H1 (cell line): ENCODE data around the gene PTCH1. TPM values are rescaled to one million over a fixed set of nuclear protein-coding genes. Genes with fewer than 3 reads are reported as not detected.
A peak's percentile ranks its signal among the peaks of the same experiment; 100 is the strongest.

ENCODE experiments used
- CTCF ChIA-PET: fragments of 300-600 bp; sonication (Branson Sonifier 250); formaldehyde crosslinking; loops from one replicate; lab custom pipeline; 2021; ENCODE audit not compliant: partially characterized antibody; lab: Charles Lee
- POLR2A ChIA-PET: fragments of 300-600 bp; sonication (Branson Sonifier 250); formaldehyde crosslinking; loops from one replicate; lab custom pipeline; 2021; ENCODE audit warnings: inconsistent platforms; ENCODE audit not compliant: partially characterized antibody; lab: Charles Lee
- DNase-seq, 2 experiments: peaks; one replicate each; pipeline versions ENCODE4 v3.0.0 to v3.0.0-alpha.2; 2010 to 2022; ENCODE audit warnings: low spot score in 2 of 2, low read depth in 1 of 2, mixed read lengths in 1 of 2
- FAIRE-seq: peaks from 2 replicates; lab custom pipeline; 2011; peaks lifted over from hg19 to GRCh38; lab: Jason Lieb, UNC
- H2AFZ ChIP-seq: 2 replicates; pipeline ENCODE4 v1.8.1; 2012; ENCODE audit warnings: low read length, inconsistent platforms
- H2AK5ac ChIP-seq: 2 replicates; pipeline ENCODE4 v1.6.1; 2013; ENCODE audit warnings: low read depth, low read length
- H2BK120ac ChIP-seq: replicated peaks from 2 replicates; pipeline ENCODE3; 2013; ENCODE audit warnings: low read depth, low read length, inconsistent platforms
- H2BK12ac ChIP-seq: 2 replicates; pipeline ENCODE4 v1.6.1; 2013; ENCODE audit warnings: low read depth, low read length
- H2BK15ac ChIP-seq: 2 replicates; pipeline ENCODE4 v1.6.1; 2013; ENCODE audit warnings: low read length
- H2BK20ac ChIP-seq: 2 replicates; pipeline ENCODE4 v1.6.1; 2013; ENCODE audit warnings: low read length
- H2BK5ac ChIP-seq: 2 replicates; pipeline ENCODE4 v1.6.1; 2013; ENCODE audit warnings: low read depth, low read length
- H3K14ac ChIP-seq: 2 replicates; pipeline ENCODE4 v1.6.1; 2013; ENCODE audit warnings: inconsistent platforms; ENCODE audit not compliant: insufficient read length
- H3K18ac ChIP-seq: 2 replicates; pipeline ENCODE4 v1.6.1; 2013; ENCODE audit warnings: low read length; ENCODE audit errors: extremely low read depth
- H3K23ac ChIP-seq: 2 replicates; pipeline ENCODE4 v1.6.1; 2013; ENCODE audit warnings: inconsistent platforms; ENCODE audit not compliant: insufficient read length
- H3K23me2 ChIP-seq: 2 replicates; pipeline ENCODE4 v1.6.1; 2013; ENCODE audit warnings: low read depth, low read length
- H3K27ac ChIP-seq: 2 replicates; pipeline ENCODE4 v1.6.1; 2011; ENCODE audit warnings: low read depth, low read length, inconsistent platforms
- H3K27me3 ChIP-seq, 4 experiments: replicated peaks in 1 of 4; 1 replicate in 1 of 4; 2 replicates in 3 of 4; pipeline versions ENCODE4 v1.6.1 to v1.8.1; 2011 to 2013; ENCODE audit warnings: low read length in 3 of 4, mild to moderate bottlenecking in 3 of 4, inconsistent platforms in 2 of 4, mixed read lengths in 2 of 4, moderate library complexity in 1 of 4; ENCODE audit not compliant: control insufficient read depth in 3 of 4, insufficient read depth in 3 of 4; ENCODE audit errors: extremely low read depth in 1 of 4
- H3K36me3 ChIP-seq, 4 experiments: 2 replicates each; pipeline versions ENCODE4 v1.6.1 to v1.8.1; 2011 to 2013; ENCODE audit warnings: mild to moderate bottlenecking in 4 of 4, low read length in 3 of 4, moderate library complexity in 2 of 4, control low read depth in 1 of 4, inconsistent platforms in 1 of 4; ENCODE audit not compliant: insufficient read depth in 4 of 4, control insufficient read depth in 2 of 4
- H3K4ac ChIP-seq: replicated peaks from 2 replicates; pipeline ENCODE3; 2013; ENCODE audit warnings: low read length, low read depth, mixed read lengths, inconsistent platforms; ENCODE audit not compliant: insufficient read length
- H3K4me1 ChIP-seq, 4 experiments: replicated peaks in 1 of 4; 1 replicate in 1 of 4; 2 replicates in 3 of 4; pipeline versions ENCODE4 v1.6.1 to v1.8.1; 2011 to 2013; ENCODE audit warnings: low read length in 3 of 4, inconsistent platforms in 2 of 4, mixed read lengths in 1 of 4; ENCODE audit not compliant: insufficient read depth in 4 of 4, control insufficient read depth in 3 of 4
- H3K4me2 ChIP-seq, 2 experiments: 2 replicates each; pipeline versions ENCODE4 v1.6.1 to v1.8.1; 2011 to 2013; ENCODE audit warnings: low read depth in 2 of 2, low read length in 2 of 2, control low read depth in 1 of 2, inconsistent platforms in 1 of 2, mild to moderate bottlenecking in 1 of 2; ENCODE audit not compliant: insufficient read depth in 1 of 2
- H3K4me3 ChIP-seq, 4 experiments: fragments of 200-600, 300-600 bp in 1 of 4; sonication (generic), shearing (Covaris generic), sonication (Bioruptor Twin) in 1 of 4; 2 replicates each; pipeline versions ENCODE4 v1.5.1 to v1.8.1; 2011 to 2016; ENCODE audit warnings: low read length in 4 of 4, low read depth in 3 of 4, control low read depth in 2 of 4, inconsistent platforms in 2 of 4, mild to moderate bottlenecking in 2 of 4, mixed read lengths in 1 of 4, moderate library complexity in 1 of 4; ENCODE audit not compliant: insufficient read depth in 2 of 4; ENCODE audit errors: extremely low read depth in 1 of 4
- H3K56ac ChIP-seq: replicated peaks from 2 replicates; pipeline ENCODE3; 2013; ENCODE audit warnings: low read depth, mild to moderate bottlenecking, mixed read lengths, low read length, inconsistent platforms; ENCODE audit not compliant: insufficient read length
- H3K79me1 ChIP-seq: 2 replicates; pipeline ENCODE4 v1.6.1; 2013; ENCODE audit warnings: low read depth, low read length, control low read depth
- H3K79me2 ChIP-seq, 2 experiments: 2 replicates each; pipeline versions ENCODE4 v1.6.1 to v1.8.1; 2012 to 2013; ENCODE audit warnings: low read length in 2 of 2, mild to moderate bottlenecking in 2 of 2, inconsistent platforms in 1 of 2; ENCODE audit not compliant: insufficient read depth in 2 of 2, control insufficient read depth in 1 of 2
- H3K9ac ChIP-seq, 4 experiments: replicated peaks in 1 of 4; 1 replicate in 1 of 4; 2 replicates in 3 of 4; pipeline versions ENCODE4 v1.6.1 to v1.8.1; 2011 to 2013; ENCODE audit warnings: low read depth in 3 of 4, low read length in 3 of 4, control low read depth in 2 of 4, mild to moderate bottlenecking in 2 of 4, moderate library complexity in 2 of 4, inconsistent platforms in 1 of 4; ENCODE audit errors: extremely low read depth in 1 of 4
- H3K9me3 ChIP-seq, 2 experiments: 2 replicates each; pipeline versions ENCODE4 v1.6.1 to v1.8.1; 2012 to 2013; ENCODE audit warnings: mild to moderate bottlenecking in 2 of 2, moderate library complexity in 2 of 2, control low read depth in 1 of 2, inconsistent platforms in 1 of 2, low read depth in 1 of 2, low read length in 1 of 2, mixed read lengths in 1 of 2; ENCODE audit not compliant: insufficient read depth in 2 of 2
- H4K20me1 ChIP-seq, 2 experiments: replicated peaks in 1 of 2; 2 replicates each; pipeline versions ENCODE3 to v1.8.1; 2011 to 2013; ENCODE audit warnings: inconsistent platforms in 2 of 2, low read length in 2 of 2, mild to moderate bottlenecking in 1 of 2; ENCODE audit not compliant: insufficient read depth in 2 of 2, control insufficient read depth in 1 of 2
- H4K5ac ChIP-seq: 2 replicates; pipeline ENCODE4 v1.6.1; 2013; ENCODE audit warnings: low read length, low read depth, mixed read lengths, inconsistent platforms; ENCODE audit not compliant: insufficient read length
- H4K8ac ChIP-seq: 2 replicates; pipeline ENCODE4 v1.8.0; 2013; ENCODE audit warnings: mild to moderate bottlenecking, moderate library complexity, low read length, inconsistent platforms; ENCODE audit not compliant: insufficient read depth; ENCODE audit errors: extremely low read depth
- H4K91ac ChIP-seq: replicated peaks from 2 replicates; pipeline ENCODE3; 2013; ENCODE audit warnings: low read length, mixed read lengths, inconsistent platforms; ENCODE audit not compliant: insufficient read length
- SIN3A ChIP-seq, 2 experiments: IDR thresholded peaks in 1 of 2; conservative IDR thresholded peaks in 1 of 2; 2 replicates each; pipeline ENCODE4 v1.6.1; 2011 to 2012; ENCODE audit warnings: low read length in 2 of 2, improper control_type of control experiment in 1 of 2, low read depth in 1 of 2, mild to moderate bottlenecking in 1 of 2
- SRF ChIP-seq: IDR thresholded peaks from 2 replicates; pipeline ENCODE4 v1.6.1; 2011; ENCODE audit warnings: mild to moderate bottlenecking, low read depth, low read length, moderate library complexity
- WGBS, 2 experiments: shearing (Covaris generic) in 1 of 2; methylation state at CpG; one replicate each; pipeline versions ENCODE4 v1.1.6 to v1.1.7; 2013 to 2015; ENCODE audit warnings: low lambda C conversion rate in 2 of 2, mixed read lengths in 2 of 2, inconsistent platforms in 1 of 2, low coverage in 1 of 2, missing lambda C conversion rate in 1 of 2; ENCODE audit not compliant: insufficient replicate concordance in 2 of 2, insufficient coverage in 1 of 2, insufficient read length in 1 of 2; ENCODE audit errors: extremely low coverage in 1 of 2, missing lambda C conversion rate in 1 of 2; 5-methylcytosine and 5-hydroxymethylcytosine counted together
- polyA plus RNA-seq, 7 experiments: library from polyadenylated mRNA; depleted of rRNA in 3 of 7; stranded (reverse) in 5 of 7; unstranded in 2 of 7; fragments of >200 nt in 5 of 7; fragments of 200-250 nt in 2 of 7; gene quantifications; 1 replicate in 5 of 7; 2 replicates in 1 of 7; 4 replicates in 1 of 7; pipeline versions ENCODE4 v1.2.1 to v1.2.3, GENCODE V29; 2011 to 2013; ENCODE audit warnings: missing spikeins in 2 of 7, mixed read lengths in 2 of 7
- total RNA-seq: library from RNA; stranded (reverse); fragmentation: NEBNext Ultra II Directional; extraction: Animal tissue kit (Norgen Biotek cat#: 25700); gene quantifications from 2 replicates; pipeline ENCODE4 v1.2.1, GENCODE V29; 2021

PTCH1 gene
- total and polyA plus RNA-seq, 2 of the 8 experiments (the other 6 are each of a cell fraction or from before 2014, with no cell fraction given) = 6.4 to 34.1 TPM

GRCh38 chr9:95509851-95510708 lies 6.7 kb downstream of the PTCH1 start:
- H4K20me1 ChIP-seq = peaks cover 0 to 4% of the 10 kb centered on the region in 2 experiments
- H4K91ac ChIP-seq = no peak overlapping the region
- FAIRE-seq = no peak
- peak overlapping the region; percentile 77; the same call in 1 of the 2 replicates for H2BK12ac ChIP-seq
- H3K79me1 ChIP-seq = no peaks in the 10 kb centered on the region; the same call in 1 of the 2 replicates
- peak overlapping the region in 3 of 4 experiments; percentile 2 to 62 (median 4); a peak in 3 of 7 replicates for H3K9ac ChIP-seq
- 0% methylated on average over 38 of the region's 38 CpGs; no CpG with 5 or more reads in 1 of the 2 experiments for WGBS, 2 experiments
- H2BK120ac ChIP-seq = no peak overlapping the region
- DNase-seq = no peak
- H3K14ac ChIP-seq = no peak overlapping the region
- H2BK20ac ChIP-seq = 0 out of 2 replicates have a peak overlapping the region, but pooled peaks have one; percentile 9
- H2BK15ac ChIP-seq = no peak overlapping the region
- peaks cover 0 to 13% of the 10 kb centered on the region in 2 experiments; a peak in 1 of 4 replicates for H3K79me2 ChIP-seq
- H3K23ac ChIP-seq = no peak overlapping the region
- H2BK5ac ChIP-seq = peak overlapping the region; percentile 78
- peak overlapping the region; percentile 10; the same call in 1 of the 2 replicates for H3K18ac ChIP-seq
- H3K4me3 ChIP-seq = peak overlapping the region; percentile 53 to 94 (median 81)
- ChIA-PET CTCF (interaction anchor here (1.8 kb wide), 1 partner anchor 520 kb away, joined by 5 read pairs; no protein-coding TSS in a partner anchor), POLR2A (interaction anchor here (0.6 to 1.3 kb wide), 7 partner anchors 11 to 366 kb away, joined by 3 to 5 read pairs (median 4); partner anchors contain the start of gene ERCC6L2)
- peak overlapping the region; percentile 93 to 95 for H3K4me2 ChIP-seq
- no peak overlapping the region for H4K8ac ChIP-seq
- H3K4me1 ChIP-seq = peaks cover 9 to 30% (median 15%) of the 10 kb centered on the region in 4 experiments; a peak in 6 of 7 replicates
- H3K56ac ChIP-seq = peak overlapping the region; percentile 50
- no peaks in the 10 kb centered on the region for H3K9me3 ChIP-seq
- peaks cover 35% of the 10 kb centered on the region for H3K23me2 ChIP-seq
- no peak overlapping the region for H3K27ac ChIP-seq
- no peak overlapping the region for H3K4ac ChIP-seq
- H3K36me3 ChIP-seq = no peaks in the 10 kb centered on the region
- no peak overlapping the region for H2AFZ ChIP-seq
- no peak overlapping the region for H2AK5ac ChIP-seq
- H3K27me3 ChIP-seq = peaks cover 17 to 28% (median 25%) of the 10 kb centered on the region in 4 experiments
- H4K5ac ChIP-seq = peak overlapping the region; percentile 38
- TF ChIP-seq SIN3A (conservative IDR thresholded peaks at IDR 0.05 in 1 of 2, IDR thresholded peaks at IDR 0.05 in 1 of 2; ENCODE audit: low read depth in 1 of 2, low read length in 2 of 2) (peak in 1 of 2 experiments; percentile 62; a peak in 1 of 4 replicates), SRF (no peak)
